Glutamatergic neuron (in vitro differentiated cells): Measurements from ENCODE around the gene WDR74. TPM values are rescaled to one million over a fixed set of nuclear protein-coding genes. Genes with fewer than 3 reads are reported as not detected.

Experiments used
- DNase-seq: peaks from one replicate; pipeline ENCODE4 v3.0.0; 2022
- H3K27ac Mint-ChIP-seq: one replicate; pipeline ENCODE4 v1.8.0; 2020; ENCODE audit warnings: mild to moderate bottlenecking, mixed read lengths, inconsistent platforms; ENCODE audit not compliant: unreplicated experiment
- H3K27me3 Mint-ChIP-seq: one replicate; pipeline ENCODE4 v1.8.0; 2020; ENCODE audit warnings: mild to moderate bottlenecking, moderate library complexity, mixed read lengths, inconsistent platforms; ENCODE audit not compliant: unreplicated experiment
- H3K36me3 Mint-ChIP-seq: one replicate; pipeline ENCODE4 v1.8.0; 2020; ENCODE audit warnings: mild to moderate bottlenecking, mixed read lengths, inconsistent platforms; ENCODE audit not compliant: unreplicated experiment
- H3K4me1 Mint-ChIP-seq: one replicate; pipeline ENCODE4 v1.8.0; 2020; ENCODE audit warnings: mild to moderate bottlenecking, low read depth, mixed read lengths, inconsistent platforms; ENCODE audit not compliant: unreplicated experiment
- H3K4me3 Mint-ChIP-seq: one replicate; pipeline ENCODE4 v1.8.0; 2020; ENCODE audit warnings: mild to moderate bottlenecking, mixed read lengths, inconsistent platforms; ENCODE audit not compliant: unreplicated experiment
- H3K9me3 Mint-ChIP-seq: one replicate; pipeline ENCODE4 v1.8.0; 2020; ENCODE audit warnings: mild to moderate bottlenecking, moderate library complexity, mixed read lengths, inconsistent platforms; ENCODE audit not compliant: unreplicated experiment
- microRNA-seq: library from miRNA; unstranded; fragments of <30 nt; microRNA quantifications from one replicate; pipeline ENCODE4, GENCODE V29; 2020; ENCODE audit not compliant: unreplicated experiment
- total RNA-seq: library from RNA; stranded (reverse); fragmentation: NEBNext Ultra II Directional; extraction: Animal tissue kit (Norgen Biotek cat#: 25700); gene quantifications from one replicate; pipeline ENCODE4 v1.2.1, GENCODE V29; 2021; ENCODE audit not compliant: unreplicated experiment
- TF ChIP-seq, protein P1 (sequence below): fragments of 200-600 bp; sonication (generic); IDR thresholded peaks from one replicate; pipeline ENCODE4 v1.5.0; 2021; ENCODE audit not compliant: partially characterized antibody, unreplicated experiment

WDR74 gene
- total RNA-seq, 1 donor from 2014 or later, result 69.0 TPM

DNA sequence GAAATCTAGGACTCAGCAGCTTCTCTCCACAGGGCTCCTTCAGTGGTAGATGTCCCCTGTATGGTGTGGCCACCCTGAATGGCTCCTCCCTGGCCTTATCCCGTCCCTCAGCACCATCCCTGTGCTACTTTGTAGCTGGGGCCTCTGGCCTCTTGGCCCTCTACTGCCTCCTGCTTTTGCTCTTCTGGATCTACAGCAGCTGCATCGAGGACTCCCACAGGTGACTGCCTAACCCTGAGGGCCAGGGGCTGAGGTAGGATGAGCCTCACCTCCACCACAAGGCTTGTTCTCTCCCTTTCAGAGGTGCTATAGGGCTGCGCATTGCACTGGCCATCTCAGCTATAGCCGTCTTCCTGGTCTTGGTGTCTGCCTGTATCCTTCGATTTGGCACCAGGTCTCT, 50.4 kb downstream of the WDR74 start:
- H3K36me3 Mint-ChIP-seq, result no peaks in the 10 kb centered on the region
- peaks cover 2% of the 10 kb centered on the region for H3K27me3 Mint-ChIP-seq
- peaks cover 7% of the 10 kb centered on the region for H3K4me1 Mint-ChIP-seq
- peak overlapping the region; percentile 76 for H3K4me3 Mint-ChIP-seq
- DNase-seq, result no peak
- no peak overlapping the region for H3K27ac Mint-ChIP-seq
- H3K9me3 Mint-ChIP-seq, result peaks cover 3% of the 10 kb centered on the region
- TF ChIP-seq, protein P1, sequence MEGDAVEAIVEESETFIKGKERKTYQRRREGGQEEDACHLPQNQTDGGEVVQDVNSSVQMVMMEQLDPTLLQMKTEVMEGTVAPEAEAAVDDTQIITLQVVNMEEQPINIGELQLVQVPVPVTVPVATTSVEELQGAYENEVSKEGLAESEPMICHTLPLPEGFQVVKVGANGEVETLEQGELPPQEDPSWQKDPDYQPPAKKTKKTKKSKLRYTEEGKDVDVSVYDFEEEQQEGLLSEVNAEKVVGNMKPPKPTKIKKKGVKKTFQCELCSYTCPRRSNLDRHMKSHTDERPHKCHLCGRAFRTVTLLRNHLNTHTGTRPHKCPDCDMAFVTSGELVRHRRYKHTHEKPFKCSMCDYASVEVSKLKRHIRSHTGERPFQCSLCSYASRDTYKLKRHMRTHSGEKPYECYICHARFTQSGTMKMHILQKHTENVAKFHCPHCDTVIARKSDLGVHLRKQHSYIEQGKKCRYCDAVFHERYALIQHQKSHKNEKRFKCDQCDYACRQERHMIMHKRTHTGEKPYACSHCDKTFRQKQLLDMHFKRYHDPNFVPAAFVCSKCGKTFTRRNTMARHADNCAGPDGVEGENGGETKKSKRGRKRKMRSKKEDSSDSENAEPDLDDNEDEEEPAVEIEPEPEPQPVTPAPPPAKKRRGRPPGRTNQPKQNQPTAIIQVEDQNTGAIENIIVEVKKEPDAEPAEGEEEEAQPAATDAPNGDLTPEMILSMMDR, result no peak

DNA sequence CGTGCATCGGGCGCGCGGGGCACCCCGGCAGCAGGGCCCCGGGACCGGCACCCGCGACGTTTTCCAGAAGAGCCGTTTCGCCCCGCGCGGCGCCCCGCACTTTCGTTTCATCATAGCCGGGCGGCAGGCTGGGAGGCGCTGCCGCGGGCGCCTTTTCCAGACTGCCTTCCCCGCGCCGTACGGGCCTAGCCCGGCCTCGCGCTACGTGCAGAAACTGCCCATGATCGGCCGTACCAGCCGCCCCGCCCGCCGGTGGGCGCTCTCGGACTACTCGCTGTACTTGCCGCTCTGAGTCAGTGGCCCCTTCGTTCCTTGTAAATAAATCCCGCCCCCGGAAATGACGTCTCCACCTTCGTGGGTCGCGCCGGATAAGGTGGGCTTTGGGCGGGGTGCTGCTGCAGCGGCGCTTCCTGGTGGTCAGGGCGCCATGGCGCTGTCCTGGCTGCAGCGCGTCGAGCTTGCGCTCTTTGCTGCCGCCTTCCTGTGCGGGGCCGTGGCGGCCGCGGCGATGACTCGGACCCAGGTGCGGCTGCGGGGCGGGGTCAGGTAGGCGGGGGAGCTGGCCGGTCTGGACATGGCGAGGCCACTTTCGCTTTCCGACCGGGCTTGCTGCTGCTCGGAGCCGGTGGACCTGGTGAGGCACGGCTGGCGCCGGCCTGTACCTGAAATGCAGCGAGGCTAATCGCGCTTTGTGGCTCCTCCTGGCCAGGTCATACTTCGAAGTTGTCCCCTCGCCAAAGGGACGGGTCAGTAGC, 52.2 kb downstream of the WDR74 start, which contains the start of gene TMEM179B:
TMEM179B (plus strand) TSS at position 398 of the 755 bp plus-strand sequence; CDS start at position 428, 30 bp downstream.
- peaks cover 5% of the 10 kb centered on the region for H3K4me1 Mint-ChIP-seq
- peak within 1 kb of the TSS; percentile 87 for H3K27ac Mint-ChIP-seq
- TF ChIP-seq, protein P1, result no peak
- peaks cover 2% of the 10 kb centered on the region for H3K27me3 Mint-ChIP-seq
- peaks cover 2% of the 10 kb centered on the region for H3K9me3 Mint-ChIP-seq
- no peaks in the 10 kb centered on the region for H3K36me3 Mint-ChIP-seq
- DNase-seq, result peak; percentile 96
- H3K4me3 Mint-ChIP-seq, result peak within 1 kb of the TSS; percentile 93

GRCh38 chr11:62786318-62787004, 52.9 kb downstream of the WDR74 start:
- H3K9me3 Mint-ChIP-seq, result peaks cover 2% of the 10 kb centered on the region
- H3K27me3 Mint-ChIP-seq, result peaks cover 2% of the 10 kb centered on the region
- H3K4me3 Mint-ChIP-seq, result peak overlapping the region; percentile 79
- H3K36me3 Mint-ChIP-seq, result no peaks in the 10 kb centered on the region
- TF ChIP-seq, protein P1, result peak; percentile 98
- DNase-seq, result peak; percentile 92
- H3K4me1 Mint-ChIP-seq, result peaks cover 4% of the 10 kb centered on the region
- peak overlapping the region; percentile 82 for H3K27ac Mint-ChIP-seq

Small RNA genes lying within 50 kb of the gene (microRNA-seq; reads per million reads assigned to microRNA genes)
- gene MIR6514, result 7.2 reads per million, percentile 40 among the genes with 10 or more reads in this experiment
- 0.55 reads per million for gene MIR6748

Other genes starting within 250 kb of the WDR74 start
- 29.7 TPM for gene TUT1, start 248.1 kb downstream of the WDR74 start, total RNA-seq
- gene MTA2, start 237.7 kb downstream of the WDR74 start, total RNA-seq, result 172 TPM
- gene EML3, start 226.8 kb downstream of the WDR74 start, total RNA-seq, result 26.7 TPM
- gene ROM1, start 226.3 kb downstream of the WDR74 start, total RNA-seq, result 1.3 TPM
- gene B3GAT3, start 217.6 kb downstream of the WDR74 start, total RNA-seq, result 71.6 TPM
- gene GANAB, start 193.0 kb downstream of the WDR74 start, total RNA-seq, result 213 TPM
- gene INTS5, start 186.3 kb downstream of the WDR74 start, total RNA-seq, result 20.9 TPM
- gene C11orf98, start 174.4 kb downstream of the WDR74 start, total RNA-seq, result 73.6 TPM
- 15.7 TPM for gene CSKMT, start 174.3 kb downstream of the WDR74 start, total RNA-seq
- 5.7 TPM for gene UQCC3, start 167.9 kb downstream of the WDR74 start, total RNA-seq
- gene LBHD1, start 167.3 kb downstream of the WDR74 start, total RNA-seq, result 4.6 TPM
- 146 TPM for gene UBXN1, start 160.5 kb downstream of the WDR74 start, total RNA-seq
- 1.8 TPM for gene LRRN4CL, start 150.1 kb downstream of the WDR74 start, total RNA-seq
- gene BSCL2, start 132.2 kb downstream of the WDR74 start, total RNA-seq, result 550 TPM
- gene GNG3, start 131.9 kb downstream of the WDR74 start, total RNA-seq, result 266 TPM
- 58.6 TPM for gene HNRNPUL2, start 112.1 kb downstream of the WDR74 start, total RNA-seq
- 34.1 TPM for gene TTC9C, start 111.1 kb downstream of the WDR74 start, total RNA-seq
- 14.6 TPM for gene ZBTB3, start 85.4 kb downstream of the WDR74 start, total RNA-seq
- gene POLR2G, start 78.0 kb downstream of the WDR74 start, total RNA-seq, result 92.5 TPM
- gene TAF6L, start 68.2 kb downstream of the WDR74 start, total RNA-seq, result 39.4 TPM
- 28.2 TPM for gene TMEM179B, start 52.2 kb downstream of the WDR74 start, total RNA-seq
- 17.4 TPM for gene TMEM223, start 47.6 kb downstream of the WDR74 start, total RNA-seq
- 104 TPM for gene NXF1, start 34.1 kb downstream of the WDR74 start, total RNA-seq
- 40.7 TPM for gene STX5, start 7.5 kb downstream of the WDR74 start, total RNA-seq
- gene TEX54, start 6.7 kb downstream of the WDR74 start, total RNA-seq, result 1.0 TPM
- gene SLC3A2, start 41.3 kb upstream of the WDR74 start, total RNA-seq, result 221 TPM
- gene CHRM1, start 81.8 kb upstream of the WDR74 start, total RNA-seq, result not detected
- gene SLC22A6, start 145.4 kb upstream of the WDR74 start, total RNA-seq, result not detected
- not detected for gene SLC22A8, start 176.3 kb upstream of the WDR74 start, total RNA-seq